OCI-LY1 (cell line): ENCODE measurements around the gene DBN1.

Experiments
- EZH2 ChIP-seq: fragments of 200-600 bp; sonication (generic), shearing (Covaris generic); IDR thresholded peaks from 2 replicates; pipeline ENCODE4 v1.8.0; 2017; ENCODE audit warnings: borderline replicate concordance, mixed run types, mild to moderate bottlenecking, antibody characterized with exemption, low read length, moderate library complexity, mixed read lengths
- TF ChIP-seq, protein P1 (sequence below): fragments of 200-600 bp; sonication (generic), shearing (Covaris generic); IDR thresholded peaks from 2 replicates; pipeline ENCODE4 v1.5.1; 2017; ENCODE audit warnings: mild to moderate bottlenecking, antibody characterized with exemption, low read length, moderate library complexity, mixed read lengths

DNA sequence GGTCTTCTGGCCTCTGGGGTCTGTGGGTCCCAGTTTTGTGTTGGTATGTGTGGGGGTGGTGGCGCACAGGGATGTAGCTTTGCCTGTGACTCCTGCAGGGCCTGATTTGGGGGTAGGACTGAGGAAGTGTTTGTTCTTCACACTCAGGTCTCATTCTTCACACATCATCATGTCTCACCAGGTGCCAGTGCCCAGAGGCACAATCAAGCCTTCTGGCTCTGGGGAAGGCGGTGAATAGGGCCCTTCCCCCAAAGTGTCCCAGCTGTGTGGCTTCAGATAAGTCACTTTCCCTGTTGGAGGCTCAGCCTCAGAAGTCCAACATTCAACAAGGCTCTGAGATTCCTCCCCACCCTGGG lies 5.1 kb downstream of the DBN1 start:
- TF ChIP-seq, protein P1, sequence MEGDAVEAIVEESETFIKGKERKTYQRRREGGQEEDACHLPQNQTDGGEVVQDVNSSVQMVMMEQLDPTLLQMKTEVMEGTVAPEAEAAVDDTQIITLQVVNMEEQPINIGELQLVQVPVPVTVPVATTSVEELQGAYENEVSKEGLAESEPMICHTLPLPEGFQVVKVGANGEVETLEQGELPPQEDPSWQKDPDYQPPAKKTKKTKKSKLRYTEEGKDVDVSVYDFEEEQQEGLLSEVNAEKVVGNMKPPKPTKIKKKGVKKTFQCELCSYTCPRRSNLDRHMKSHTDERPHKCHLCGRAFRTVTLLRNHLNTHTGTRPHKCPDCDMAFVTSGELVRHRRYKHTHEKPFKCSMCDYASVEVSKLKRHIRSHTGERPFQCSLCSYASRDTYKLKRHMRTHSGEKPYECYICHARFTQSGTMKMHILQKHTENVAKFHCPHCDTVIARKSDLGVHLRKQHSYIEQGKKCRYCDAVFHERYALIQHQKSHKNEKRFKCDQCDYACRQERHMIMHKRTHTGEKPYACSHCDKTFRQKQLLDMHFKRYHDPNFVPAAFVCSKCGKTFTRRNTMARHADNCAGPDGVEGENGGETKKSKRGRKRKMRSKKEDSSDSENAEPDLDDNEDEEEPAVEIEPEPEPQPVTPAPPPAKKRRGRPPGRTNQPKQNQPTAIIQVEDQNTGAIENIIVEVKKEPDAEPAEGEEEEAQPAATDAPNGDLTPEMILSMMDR = no peak
- no peak for TF ChIP-seq EZH2
